ENCODE measurements around the gene PPP3CA. TPM values are rescaled to one million over a fixed set of nuclear protein-coding genes. Genes with fewer than 3 reads are reported as not detected.

PPP3CA gene
- polyA plus RNA-seq, 1 donor (not counting 4 experiments of a cell fraction or from before 2014, with no cell fraction given): 43.3 TPM

- peaks cover 0 to 7% of the 10 kb centered on the region in 2 experiments for H3K36me3 ChIP-seq (ENCODE audit: control insufficient read depth in 2 of 2, extremely low read depth in 1 of 2, insufficient read depth in 2 of 2, low read length in 2 of 2)
- no peak for FAIRE-seq
- H3K4me3 ChIP-seq (ENCODE audit: control insufficient read depth in 2 of 3, extremely low read depth in 1 of 3, insufficient read depth in 2 of 3, low read depth in 1 of 3, low read length in 3 of 3): no peak overlapping the region
- DNase-seq (ENCODE audit: low read depth, low spot score): no peak
- H3K9me3 ChIP-seq (ENCODE audit: control insufficient read depth, low read depth, low read length): no peaks in the 10 kb centered on the region
- dilution Hi-C loops (cut with MboI; ENCODE audit: extremely low pct_ligation_motif_present, low sequenced_read_pairs): no loop called here
- H3K9ac ChIP-seq (ENCODE audit: control insufficient read depth, extremely low read depth, insufficient read depth, low read length): no peak overlapping the region
- no peak overlapping the region for H3K4me2 ChIP-seq (ENCODE audit: control insufficient read depth, extremely low read depth, insufficient read depth, low read depth, low read length)
- no peaks in the 10 kb centered on the region for H4K20me1 ChIP-seq (ENCODE audit: control insufficient read depth, extremely low read depth, insufficient read depth, low read length)
- no peaks in the 10 kb centered on the region for H3K9me1 ChIP-seq (ENCODE audit: control insufficient read depth, extremely low read depth, insufficient read depth, low read length)
- TF ChIP-seq CTCF (optimal IDR thresholded peaks at IDR 0.05 in 1 of 3, IDR thresholded peaks at IDR 0.05 in 1 of 3, conservative IDR thresholded peaks at IDR 0.05 in 1 of 3; ENCODE audit: extremely low read depth in 1 of 3, insufficient read depth in 2 of 3, low read length in 3 of 3) (no peak), EZH2 (IDR thresholded peaks at IDR 0.05; ENCODE audit: low read length) (no peak)
- H2AFZ ChIP-seq (ENCODE audit: control insufficient read depth, low read length): no peak overlapping the region
- H3K27ac ChIP-seq (ENCODE audit: control insufficient read depth, insufficient read depth, low read length): no peak overlapping the region
- no peaks in the 10 kb centered on the region for H3K79me2 ChIP-seq (ENCODE audit: control insufficient read depth, insufficient read depth, low read length)
- H3K27me3 ChIP-seq (ENCODE audit: control insufficient read depth, extremely low read depth, insufficient read depth, low read length): no peaks in the 10 kb centered on the region
- H3K4me1 ChIP-seq (ENCODE audit: control insufficient read depth, extremely low read depth, insufficient read depth, low read length): peaks cover 3% of the 10 kb centered on the region
Measured at GRCh38 chr4:101031971-101032370, 315.4 kb downstream of the PPP3CA start.

DNA sequence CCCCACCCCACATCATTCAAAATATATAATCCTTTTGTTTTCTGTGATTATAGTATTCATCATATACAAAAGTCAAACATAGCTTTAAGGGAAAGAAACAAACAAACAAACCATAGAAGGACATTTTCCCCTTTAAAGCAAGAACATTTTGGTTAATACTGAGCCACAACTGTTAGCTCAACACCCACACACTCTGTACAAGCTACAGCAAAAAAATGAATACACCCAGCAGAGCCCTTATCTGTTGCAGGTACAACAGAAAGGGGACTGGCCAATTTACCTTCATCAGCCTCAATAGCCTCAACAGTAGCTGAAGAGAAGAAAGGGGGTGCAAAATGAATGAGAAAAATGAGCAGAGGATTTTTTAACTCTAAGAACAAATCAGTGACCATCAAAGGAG is 318.4 kb downstream of the PPP3CA start:
- Histone ChIP-seq H3K27me3 (ENCODE audit: control insufficient read depth, extremely low read depth, insufficient read depth, low read length) (no peaks in the 10 kb centered on the region), H3K9ac (ENCODE audit: control insufficient read depth, extremely low read depth, insufficient read depth, low read length) (no peak overlapping the region), H3K4me2 (ENCODE audit: control insufficient read depth, extremely low read depth, insufficient read depth, low read depth, low read length) (no peak overlapping the region), H3K79me2 (ENCODE audit: control insufficient read depth, insufficient read depth, low read length) (no peaks in the 10 kb centered on the region), H3K36me3 (ENCODE audit: control insufficient read depth in 2 of 2, extremely low read depth in 1 of 2, insufficient read depth in 2 of 2, low read length in 2 of 2) (peaks cover 0 to 10% of the 10 kb centered on the region in 2 experiments), H2AFZ (ENCODE audit: control insufficient read depth, low read length) (no peak overlapping the region), H3K9me1 (ENCODE audit: control insufficient read depth, extremely low read depth, insufficient read depth, low read length) (no peaks in the 10 kb centered on the region), H3K9me3 (ENCODE audit: control insufficient read depth, low read depth, low read length) (no peaks in the 10 kb centered on the region), H3K4me3 (ENCODE audit: control insufficient read depth in 2 of 3, extremely low read depth in 1 of 3, insufficient read depth in 2 of 3, low read depth in 1 of 3, low read length in 3 of 3) (no peak overlapping the region), H3K4me1 (ENCODE audit: control insufficient read depth, extremely low read depth, insufficient read depth, low read length) (peaks cover 6% of the 10 kb centered on the region), H4K20me1 (ENCODE audit: control insufficient read depth, extremely low read depth, insufficient read depth, low read length) (no peaks in the 10 kb centered on the region), H3K27ac (ENCODE audit: control insufficient read depth, insufficient read depth, low read length) (no peak overlapping the region)
- TF ChIP-seq EZH2 (IDR thresholded peaks at IDR 0.05; ENCODE audit: low read length) (no peak), CTCF (optimal IDR thresholded peaks at IDR 0.05 in 1 of 3, IDR thresholded peaks at IDR 0.05 in 1 of 3, conservative IDR thresholded peaks at IDR 0.05 in 1 of 3; ENCODE audit: extremely low read depth in 1 of 3, insufficient read depth in 2 of 3, low read length in 3 of 3) (no peak)
- dilution Hi-C loops (cut with MboI; ENCODE audit: extremely low pct_ligation_motif_present, low sequenced_read_pairs): no loop called here
- DNase-seq (ENCODE audit: low read depth, low spot score) (no peak), FAIRE-seq (no peak)
